Brain pericyte (primary cell): ENCODE data around the gene SETD1B.
"Not testable (repeated sequence)": the region's sequence is repeated elsewhere in the genome, so short reads cannot be mapped to it uniquely, and the experiment has no call there.

Experiments
- DNase-seq: peaks from one replicate; pipeline ENCODE4 v3.0.0-alpha.2; 2012; ENCODE audit warnings: low read depth, low spot score

Gene SETD1B

GRCh38 chr12:121857322-121858246 is 53.8 kb downstream of the SETD1B start:
- no peak for DNase-seq

DNA sequence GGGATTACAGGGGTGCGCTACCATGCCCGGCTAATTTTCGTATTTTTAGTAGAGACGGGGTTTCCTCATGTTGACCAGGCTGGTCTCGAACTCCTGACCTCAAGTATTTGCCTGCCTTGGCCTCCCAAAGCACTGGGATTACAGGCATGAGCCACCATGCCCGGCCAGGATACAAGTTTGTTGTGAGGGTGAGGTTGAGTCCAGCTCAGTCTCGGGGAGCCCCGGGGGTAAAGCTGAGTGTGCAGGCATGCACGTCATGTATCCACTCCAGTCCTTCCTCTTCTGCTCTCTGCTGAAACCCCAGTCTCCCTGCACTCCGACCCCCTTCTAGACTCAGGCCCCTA is 54.5 kb downstream of the SETD1B start:
- DNase-seq: no peak

- DNase-seq: no peak
Observed at GRCh38 chr12:121858662-121859572, 55.1 kb downstream of the SETD1B start, which contains the start of gene HPD. Gene HPD (minus strand): TSS chr12:121858859. CDS start chr12:121858823, 36 bp downstream.

DNA sequence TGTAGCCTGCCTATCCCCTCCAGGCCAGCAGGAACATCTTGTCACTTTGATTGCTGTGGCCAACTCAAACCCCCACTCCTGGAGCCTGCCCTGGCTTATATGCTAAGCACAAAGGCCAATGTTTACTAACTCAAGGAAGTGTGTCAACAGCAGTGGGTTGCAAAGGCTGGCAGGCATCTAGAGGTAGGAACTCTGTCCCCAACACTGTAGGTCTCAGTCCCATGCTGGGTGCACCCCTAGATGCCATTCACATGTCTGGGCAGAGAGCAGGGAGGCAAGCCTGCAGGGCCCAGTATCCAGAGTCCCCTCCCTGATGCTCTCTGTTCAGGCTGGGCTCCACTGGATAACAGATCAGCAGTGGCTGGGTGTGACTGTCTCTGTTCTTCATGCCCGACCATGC is 56.4 kb downstream of the SETD1B start:
- no peak for DNase-seq

DNA sequence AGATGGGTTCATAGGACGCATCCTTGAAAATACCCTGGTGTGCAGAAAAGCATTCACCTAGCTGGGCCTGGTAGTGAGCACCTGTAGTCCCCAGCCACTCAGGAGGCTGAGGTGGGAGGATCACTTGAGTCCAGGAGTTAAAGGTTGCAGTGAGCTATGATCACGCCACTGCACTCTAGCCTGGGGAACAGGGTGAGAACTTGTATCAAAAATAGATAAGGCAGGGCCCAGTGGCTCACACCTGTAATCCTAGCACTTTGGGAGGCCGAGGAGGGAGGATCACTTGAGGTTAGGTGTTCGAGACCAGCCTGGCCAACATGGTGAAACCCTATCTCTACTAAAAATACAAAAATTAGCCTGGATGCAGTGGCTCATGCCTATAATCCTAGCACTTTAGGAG is 56.9 kb downstream of the SETD1B start:
- DNase-seq: not testable (repeated sequence)

DNA sequence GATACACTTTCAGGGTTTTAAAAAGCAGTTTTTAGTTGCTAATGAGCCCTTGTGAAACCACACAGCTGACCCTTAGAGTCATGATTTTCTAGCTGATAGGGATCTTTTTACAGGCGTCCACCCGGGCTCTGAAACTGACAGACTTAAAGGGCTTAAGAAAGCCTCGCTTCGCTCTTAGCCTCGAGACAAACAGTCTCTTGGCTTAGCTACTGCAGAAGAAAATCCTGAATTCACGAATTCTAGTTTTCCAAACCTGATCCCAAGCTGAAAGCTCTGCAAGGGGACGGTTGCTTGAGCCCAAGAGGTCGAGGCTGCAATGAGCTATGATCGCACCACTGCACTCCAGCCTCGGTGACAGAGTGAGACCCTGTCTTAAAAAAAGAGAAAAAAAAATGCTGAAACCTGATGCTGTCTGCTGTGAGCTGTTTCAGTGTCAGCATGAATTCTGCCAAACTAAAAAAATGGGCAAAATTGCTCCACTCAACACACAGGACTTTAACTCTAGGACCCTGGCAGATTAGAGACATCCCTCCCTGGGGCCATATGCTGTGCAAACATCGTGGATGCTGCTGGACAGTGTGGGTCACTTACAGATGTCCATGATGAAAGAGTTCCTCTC is 57.9 kb downstream of the SETD1B start:
- DNase-seq: no peak

GRCh38 chr12:121866331-121866730 is 62.5 kb downstream of the SETD1B start:
- DNase-seq: no peak

DNA sequence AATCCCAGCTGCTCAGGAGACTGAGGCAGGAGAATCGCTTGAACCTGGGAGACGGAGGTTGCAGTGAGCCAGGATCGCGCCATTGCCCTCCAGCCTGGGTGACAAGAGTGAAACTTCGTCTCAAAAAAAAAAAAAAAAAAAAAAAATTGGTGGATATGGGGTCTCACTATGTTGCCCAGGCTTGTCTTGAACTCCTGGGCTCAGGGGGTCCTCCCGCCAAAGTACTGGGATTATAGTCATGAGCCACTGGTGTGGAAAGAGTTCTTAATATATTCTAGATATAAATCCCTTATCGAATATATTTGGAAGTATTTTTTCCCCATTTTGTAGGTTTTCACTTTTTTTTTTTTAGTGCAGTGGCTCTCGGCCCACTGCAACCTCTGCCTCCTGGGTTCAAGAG is 65.4 kb downstream of the SETD1B start:
- not testable (repeated sequence) for DNase-seq

DNA sequence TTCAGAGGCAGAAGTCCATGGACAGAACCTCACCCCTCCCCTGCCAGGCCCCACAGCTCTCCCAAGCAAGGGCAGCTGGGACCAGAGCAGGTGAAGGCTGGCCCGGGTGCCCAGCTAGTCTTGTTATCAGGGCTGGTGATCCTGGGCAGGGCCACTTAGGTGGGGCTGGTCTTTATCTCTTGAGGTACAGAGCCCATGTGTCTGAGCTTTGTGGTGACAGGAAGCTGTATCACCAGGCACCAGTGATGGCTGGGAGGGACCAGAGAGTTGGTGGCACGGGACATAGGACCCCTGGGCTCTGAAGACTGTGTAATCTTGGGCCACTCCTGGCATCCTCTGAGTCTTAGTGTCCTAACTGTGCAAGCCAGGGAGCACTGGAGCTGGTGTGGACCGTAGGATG is 67.7 kb downstream of the SETD1B start:
- no peak for DNase-seq

GRCh38 chr12:121872546-121873215 is 68.9 kb downstream of the SETD1B start:
- no peak for DNase-seq

DNA sequence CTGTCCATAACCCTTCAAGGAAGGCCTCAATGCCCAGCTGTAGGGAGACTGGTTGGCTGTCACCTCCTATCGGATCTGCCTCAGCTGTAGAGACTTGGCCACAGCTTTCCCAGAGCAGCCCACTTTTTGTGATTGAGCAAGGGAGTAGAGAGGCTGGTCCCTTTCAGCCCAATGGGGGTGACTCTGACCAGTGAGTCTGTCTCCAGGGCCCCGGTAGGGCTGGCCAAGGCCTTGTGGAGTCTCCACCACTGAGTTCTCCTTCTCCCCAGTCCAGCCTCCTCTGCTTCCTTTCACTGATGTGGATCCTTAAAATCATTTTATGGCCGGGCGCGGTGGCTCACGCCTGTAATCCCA is 69.4 kb downstream of the SETD1B start:
- DNase-seq: no peak

GRCh38 chr12:121874071-121874470 is 70.3 kb downstream of the SETD1B start:
- DNase-seq: no peak

DNA sequence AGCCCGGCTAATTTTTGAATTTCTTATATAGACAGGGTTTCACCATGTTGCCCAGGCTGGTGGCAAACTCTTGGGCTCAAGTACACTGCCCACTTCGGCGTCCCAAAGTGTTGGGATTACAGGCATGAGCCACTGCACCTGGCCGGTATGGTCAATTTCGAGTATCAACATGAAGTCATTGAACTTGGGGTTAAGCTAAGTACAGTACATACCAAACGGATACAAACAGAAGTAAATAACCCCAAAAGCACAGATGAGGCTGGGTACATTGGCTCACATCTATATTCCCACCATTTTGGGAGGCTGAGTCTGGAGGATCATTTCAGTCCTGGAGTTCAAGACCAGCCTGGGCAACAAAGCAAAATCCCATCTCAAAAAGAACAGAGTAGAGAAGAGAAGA is 71.8 kb downstream of the SETD1B start:
- no peak for DNase-seq

DNA sequence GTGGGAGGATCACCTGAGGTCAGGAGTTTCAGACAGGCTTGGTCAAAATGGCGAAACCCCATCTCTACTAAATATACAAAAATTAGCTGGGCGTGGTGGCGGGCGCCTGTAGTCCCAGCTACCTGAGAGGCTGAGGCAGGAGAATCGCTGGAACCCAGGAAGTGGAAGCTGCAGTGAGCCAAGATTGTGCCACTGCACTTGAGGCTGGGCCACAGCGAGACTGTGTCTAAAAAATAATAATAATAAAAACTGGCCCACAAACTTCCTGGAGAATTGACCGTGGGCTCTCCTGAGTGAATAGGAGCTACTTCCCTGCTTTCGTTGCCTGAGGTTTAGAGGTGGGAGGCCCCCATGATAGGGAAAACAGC is 72.3 kb downstream of the SETD1B start:
- not testable (repeated sequence) for DNase-seq
